Measurements from ENCODE around the gene CNNM3.

DNA sequence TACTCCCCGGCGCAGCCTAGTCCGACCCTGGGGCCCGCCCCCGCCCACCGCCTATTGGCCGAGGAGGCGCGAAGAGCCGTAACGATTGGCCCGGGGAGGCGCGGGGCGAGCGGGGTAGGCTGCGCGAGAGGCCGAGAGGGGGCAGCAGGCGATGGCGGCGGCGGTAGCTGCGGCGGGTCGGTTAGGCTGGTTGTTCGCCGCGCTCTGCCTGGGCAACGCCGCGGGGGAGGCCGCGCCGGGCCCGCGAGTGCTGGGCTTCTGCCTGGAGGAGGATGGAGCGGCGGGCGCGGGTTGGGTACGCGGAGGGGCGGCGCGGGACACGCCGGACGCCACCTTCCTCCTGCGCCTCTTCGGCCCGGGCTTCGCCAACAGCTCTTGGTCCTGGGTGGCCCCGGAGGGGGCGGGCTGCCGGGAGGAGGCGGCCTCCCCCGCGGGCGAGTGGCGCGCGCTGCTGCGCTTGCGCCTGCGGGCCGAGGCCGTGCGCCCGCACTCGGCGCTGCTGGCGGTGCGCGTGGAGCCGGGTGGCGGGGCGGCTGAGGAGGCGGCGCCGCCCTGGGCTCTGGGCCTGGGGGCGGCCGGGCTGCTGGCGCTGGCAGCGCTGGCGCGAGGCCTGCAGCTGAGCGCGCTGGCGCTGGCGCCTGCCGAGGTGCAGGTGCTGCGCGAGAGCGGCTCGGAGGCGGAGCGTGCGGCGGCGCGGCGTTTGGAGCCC lies at the start of gene CNNM3:
- peak; percentile 67 for TF ChIP-seq GLIS1 (tag by site-specific recombination; IDR thresholded peaks at IDR 0.05)
- peak; percentile 59; the same call in 1 of the 2 replicates for TF ChIP-seq KLF10 (tag by site-specific recombination; IDR thresholded peaks at IDR 0.05)
- peak; percentile 81 for TF ChIP-seq CTCF (tag by site-specific recombination; IDR thresholded peaks at IDR 0.05)
- no peak for TF ChIP-seq ZNF280D (tag by site-specific recombination; IDR thresholded peaks at IDR 0.05)
- no peak for TF ChIP-seq ZNF48 (tag by site-specific recombination; IDR thresholded peaks at IDR 0.05)
